ENCODE data around the gene PLEKHM2.

PLEKHM2 gene

GRCh38 chr1:15709226-15709625, 25.1 kb downstream of the PLEKHM2 start:
- Histone ChIP-seq H3K79me2 (ENCODE audit: control insufficient read depth, low read length) (peaks cover 34% of the 10 kb centered on the region), H3F3A (ENCODE audit: control insufficient read depth, insufficient read depth) (no peaks in the 10 kb centered on the region), H3K4me1 (ENCODE audit: control insufficient read depth, low read length) (no peaks in the 10 kb centered on the region), H3K36me3 (ENCODE audit: control insufficient read depth, low read length) (no peaks in the 10 kb centered on the region), H3K27me3 (ENCODE audit: control insufficient read depth, low read length) (no peaks in the 10 kb centered on the region), H3K4me2 (ENCODE audit: low read length) (no peak overlapping the region), H3K9me2 (replicated peaks; ENCODE audit: control insufficient read depth, low read length) (no peaks in the 10 kb centered on the region), H4K20me1 (ENCODE audit: control insufficient read depth, insufficient read depth, low read depth, low read length) (no peaks in the 10 kb centered on the region), H3K27ac (ENCODE audit: low read depth, low read length) (no peak overlapping the region), H3K9me3 (ENCODE audit: control insufficient read depth, insufficient read depth, low read length) (no peaks in the 10 kb centered on the region), H3K4me3 (ENCODE audit: low read length) (no peak overlapping the region)
- TF ChIP-seq, protein P1, sequence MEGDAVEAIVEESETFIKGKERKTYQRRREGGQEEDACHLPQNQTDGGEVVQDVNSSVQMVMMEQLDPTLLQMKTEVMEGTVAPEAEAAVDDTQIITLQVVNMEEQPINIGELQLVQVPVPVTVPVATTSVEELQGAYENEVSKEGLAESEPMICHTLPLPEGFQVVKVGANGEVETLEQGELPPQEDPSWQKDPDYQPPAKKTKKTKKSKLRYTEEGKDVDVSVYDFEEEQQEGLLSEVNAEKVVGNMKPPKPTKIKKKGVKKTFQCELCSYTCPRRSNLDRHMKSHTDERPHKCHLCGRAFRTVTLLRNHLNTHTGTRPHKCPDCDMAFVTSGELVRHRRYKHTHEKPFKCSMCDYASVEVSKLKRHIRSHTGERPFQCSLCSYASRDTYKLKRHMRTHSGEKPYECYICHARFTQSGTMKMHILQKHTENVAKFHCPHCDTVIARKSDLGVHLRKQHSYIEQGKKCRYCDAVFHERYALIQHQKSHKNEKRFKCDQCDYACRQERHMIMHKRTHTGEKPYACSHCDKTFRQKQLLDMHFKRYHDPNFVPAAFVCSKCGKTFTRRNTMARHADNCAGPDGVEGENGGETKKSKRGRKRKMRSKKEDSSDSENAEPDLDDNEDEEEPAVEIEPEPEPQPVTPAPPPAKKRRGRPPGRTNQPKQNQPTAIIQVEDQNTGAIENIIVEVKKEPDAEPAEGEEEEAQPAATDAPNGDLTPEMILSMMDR (IDR thresholded peaks at IDR 0.05; ENCODE audit: low read depth, low read length, poor library complexity, severe bottlenecking) = no peak
- no peak for TF ChIP-seq EZH2phosphoT487 (IDR thresholded peaks at IDR 0.05; ENCODE audit: borderline replicate concordance, low read length)

DNA sequence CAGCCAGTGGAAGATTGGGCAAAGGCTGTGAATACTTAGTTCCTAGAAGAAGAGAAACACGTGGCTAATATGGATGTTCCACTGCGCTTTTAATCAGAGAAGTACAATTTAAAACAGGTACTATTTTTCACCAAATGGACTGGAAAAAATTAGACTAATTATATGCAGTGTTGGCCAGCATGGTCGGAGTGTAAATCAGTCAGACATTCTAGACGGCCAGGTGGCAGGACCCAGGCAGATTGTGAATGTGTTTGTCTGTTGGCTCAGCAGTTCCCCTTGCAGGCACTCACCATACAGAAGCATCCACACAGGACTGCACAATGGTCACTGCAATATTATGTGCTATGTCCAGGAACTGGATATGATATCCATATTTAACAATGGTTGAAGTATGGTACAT, 28.0 kb downstream of the PLEKHM2 start:
- no peak overlapping the region for H3K27ac ChIP-seq (ENCODE audit: low read depth, low read length)
- TF ChIP-seq EZH2phosphoT487 (IDR thresholded peaks at IDR 0.05; ENCODE audit: borderline replicate concordance, low read length) = no peak
- TF ChIP-seq, protein P1 (IDR thresholded peaks at IDR 0.05; ENCODE audit: low read depth, low read length, poor library complexity, severe bottlenecking) = no peak
- H3K4me2 ChIP-seq (ENCODE audit: low read length) = no peak overlapping the region
- no peaks in the 10 kb centered on the region for H3F3A ChIP-seq (ENCODE audit: control insufficient read depth, insufficient read depth)
- H3K9me3 ChIP-seq (ENCODE audit: control insufficient read depth, insufficient read depth, low read length) = no peaks in the 10 kb centered on the region
- no peaks in the 10 kb centered on the region for H3K9me2 ChIP-seq (replicated peaks; ENCODE audit: control insufficient read depth, low read length)
- peaks cover 13% of the 10 kb centered on the region for H3K36me3 ChIP-seq (ENCODE audit: control insufficient read depth, low read length)
- peaks cover 28% of the 10 kb centered on the region for H3K79me2 ChIP-seq (ENCODE audit: control insufficient read depth, low read length)
- H3K4me1 ChIP-seq (ENCODE audit: control insufficient read depth, low read length) = no peaks in the 10 kb centered on the region
- H3K27me3 ChIP-seq (ENCODE audit: control insufficient read depth, low read length) = no peaks in the 10 kb centered on the region
- no peak overlapping the region for H3K4me3 ChIP-seq (ENCODE audit: low read length)
- no peaks in the 10 kb centered on the region for H4K20me1 ChIP-seq (ENCODE audit: control insufficient read depth, insufficient read depth, low read depth, low read length)

GRCh38 chr1:15714406-15715136, 30.5 kb downstream of the PLEKHM2 start:
- peaks cover 20% of the 10 kb centered on the region for H3K36me3 ChIP-seq (ENCODE audit: control insufficient read depth, low read length)
- H3K4me2 ChIP-seq (ENCODE audit: low read length) = no peak overlapping the region
- H3K9me3 ChIP-seq (ENCODE audit: control insufficient read depth, insufficient read depth, low read length) = no peaks in the 10 kb centered on the region
- no peaks in the 10 kb centered on the region for H3K9me2 ChIP-seq (replicated peaks; ENCODE audit: control insufficient read depth, low read length)
- peaks cover 12% of the 10 kb centered on the region for H3K79me2 ChIP-seq (ENCODE audit: control insufficient read depth, low read length)
- no peaks in the 10 kb centered on the region for H3F3A ChIP-seq (ENCODE audit: control insufficient read depth, insufficient read depth)
- H4K20me1 ChIP-seq (ENCODE audit: control insufficient read depth, insufficient read depth, low read depth, low read length) = no peaks in the 10 kb centered on the region
- H3K4me1 ChIP-seq (ENCODE audit: control insufficient read depth, low read length) = no peaks in the 10 kb centered on the region
- H3K27me3 ChIP-seq (ENCODE audit: control insufficient read depth, low read length) = no peaks in the 10 kb centered on the region
- TF ChIP-seq EZH2phosphoT487 (IDR thresholded peaks at IDR 0.05; ENCODE audit: borderline replicate concordance, low read length) = no peak
- TF ChIP-seq, protein P1 (IDR thresholded peaks at IDR 0.05; ENCODE audit: low read depth, low read length, poor library complexity, severe bottlenecking) = no peak
- H3K4me3 ChIP-seq (ENCODE audit: low read length) = no peak overlapping the region
- H3K27ac ChIP-seq (ENCODE audit: low read depth, low read length) = no peak overlapping the region

All from DOHH2 (cell line).